Neutrophil (primary cell): ENCODE data around the gene SLC11A2.

Experiments
- H3K27ac ChIP-seq: fragments of 200-600 bp; sonication (generic); 2 replicates; pipeline ENCODE4 v1.5.1; 2016; ENCODE audit warnings: mild to moderate bottlenecking, moderate library complexity
- H3K27me3 ChIP-seq: fragments of 200-600 bp; sonication (generic); 2 replicates; pipeline ENCODE4 v1.6.0; 2016; ENCODE audit warnings: mild to moderate bottlenecking
- H3K36me3 ChIP-seq: fragments of 200-600 bp; sonication (generic); 2 replicates; pipeline ENCODE4 v1.5.1; 2017
- H3K4me1 ChIP-seq, 2 experiments: fragments of 200-600 bp in 1 of 2; sonication (generic) in 1 of 2; 1 replicate in 1 of 2; 2 replicates in 1 of 2; pipeline versions ENCODE4 v1.5.1 to v1.6.1; 2013 to 2016; ENCODE audit warnings: low read depth in 1 of 2, low read length in 1 of 2, mild to moderate bottlenecking in 1 of 2, moderate library complexity in 1 of 2; ENCODE audit not compliant: control insufficient read depth in 1 of 2, insufficient read depth in 1 of 2
- H3K4me3 ChIP-seq, 2 experiments: fragments of 200-600 bp in 1 of 2; sonication (generic) in 1 of 2; 1 replicate in 1 of 2; 2 replicates in 1 of 2; pipeline ENCODE4 v1.5.1; 2013 to 2016; ENCODE audit warnings: low read depth in 1 of 2, low read length in 1 of 2, mild to moderate bottlenecking in 1 of 2, moderate library complexity in 1 of 2
- H3K9me3 ChIP-seq: fragments of 200-600 bp; sonication (generic); 2 replicates; pipeline ENCODE4 v1.5.1; 2016
- CTCF ChIP-seq: fragments of 200-600 bp; sonication (generic); IDR thresholded peaks from 2 replicates; pipeline ENCODE4 v1.5.1; 2016; ENCODE audit warnings: antibody characterized with exemption

The SLC11A2 gene

GRCh38 chr12:50985322-50985721, 40.9 kb downstream of the SLC11A2 start:
- no peaks in the 10 kb centered on the region for H3K4me1 ChIP-seq
- TF ChIP-seq CTCF = no peak
- H3K27me3 ChIP-seq = no peaks in the 10 kb centered on the region
- H3K36me3 ChIP-seq = peaks cover 16% of the 10 kb centered on the region
- no peaks in the 10 kb centered on the region for H3K9me3 ChIP-seq
- no peak overlapping the region for H3K4me3 ChIP-seq
- H3K27ac ChIP-seq = no peak overlapping the region

GRCh38 chr12:50984586-50985298, 41.4 kb downstream of the SLC11A2 start:
- Histone ChIP-seq H3K36me3 (peaks cover 13% of the 10 kb centered on the region), H3K27ac (no peak overlapping the region), H3K9me3 (no peaks in the 10 kb centered on the region), H3K4me1 (no peaks in the 10 kb centered on the region), H3K27me3 (no peaks in the 10 kb centered on the region), H3K4me3 (no peak overlapping the region)
- TF ChIP-seq CTCF = no peak

GRCh38 chr12:50981319-50982239, 44.6 kb downstream of the SLC11A2 start:
- no peak for TF ChIP-seq CTCF
- H3K4me1 ChIP-seq = peaks cover 0 to 5% of the 10 kb centered on the region in 2 experiments
- no peak overlapping the region for H3K27ac ChIP-seq
- H3K27me3 ChIP-seq = no peaks in the 10 kb centered on the region
- H3K4me3 ChIP-seq = no peak overlapping the region
- H3K9me3 ChIP-seq = no peaks in the 10 kb centered on the region
- no peaks in the 10 kb centered on the region for H3K36me3 ChIP-seq

GRCh38 chr12:50980545-50980944, 45.6 kb downstream of the SLC11A2 start:
- no peak for TF ChIP-seq CTCF
- Histone ChIP-seq H3K4me1 (peaks cover 0 to 5% of the 10 kb centered on the region in 2 experiments), H3K27ac (no peak overlapping the region), H3K36me3 (no peaks in the 10 kb centered on the region), H3K9me3 (no peaks in the 10 kb centered on the region), H3K4me3 (no peak overlapping the region), H3K27me3 (no peaks in the 10 kb centered on the region)

GRCh38 chr12:50979369-50980052, 46.7 kb downstream of the SLC11A2 start:
- H3K27me3 ChIP-seq = no peaks in the 10 kb centered on the region
- no peak for TF ChIP-seq CTCF
- no peaks in the 10 kb centered on the region for H3K9me3 ChIP-seq
- peaks cover 0 to 5% of the 10 kb centered on the region in 2 experiments for H3K4me1 ChIP-seq
- H3K36me3 ChIP-seq = no peaks in the 10 kb centered on the region
- no peak overlapping the region for H3K4me3 ChIP-seq
- H3K27ac ChIP-seq = no peak overlapping the region
